GM11168 (cell line): Measurements from ENCODE around the gene KLF2.

Experiments used
- in situ Hi-C: fragments of 300-500 bp; cut with MboI; formaldehyde crosslinking; loops from one replicate; pipeline ENCODE4 v1.12.0; 2022; ENCODE audit warnings: low sequenced_read_pairs; ENCODE audit not compliant: unreplicated experiment

Gene KLF2

GRCh38 chr19:16361926-16362325 is 37.3 kb downstream of the KLF2 start:
- in situ Hi-C loops, result no loop called here

GRCh38 chr19:16363133-16363851 is 38.7 kb downstream of the KLF2 start:
- in situ Hi-C loops, result no loop called here

DNA sequence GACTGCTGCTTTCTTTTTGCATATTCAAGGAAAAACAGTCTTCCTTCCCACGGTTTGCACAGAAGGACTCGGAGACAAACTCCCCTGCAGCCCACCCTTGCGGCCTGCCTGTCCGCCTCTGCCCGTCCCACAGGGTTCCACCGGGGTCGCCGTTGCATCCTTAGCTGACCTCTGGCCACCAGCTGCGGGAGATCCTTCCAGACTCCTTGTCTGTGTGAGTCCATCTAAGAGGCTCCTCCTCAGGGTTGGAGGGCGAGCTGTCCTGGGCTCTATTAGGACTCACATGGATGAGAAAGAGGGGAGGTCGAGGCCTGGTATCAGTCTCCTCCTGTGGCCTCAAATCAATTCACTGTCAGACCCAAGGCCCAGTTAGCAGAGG is 39.2 kb downstream of the KLF2 start:
- in situ Hi-C loops, result no loop called here

GRCh38 chr19:16364231-16364865 is 39.7 kb downstream of the KLF2 start:
- in situ Hi-C loops, result no loop called here

DNA sequence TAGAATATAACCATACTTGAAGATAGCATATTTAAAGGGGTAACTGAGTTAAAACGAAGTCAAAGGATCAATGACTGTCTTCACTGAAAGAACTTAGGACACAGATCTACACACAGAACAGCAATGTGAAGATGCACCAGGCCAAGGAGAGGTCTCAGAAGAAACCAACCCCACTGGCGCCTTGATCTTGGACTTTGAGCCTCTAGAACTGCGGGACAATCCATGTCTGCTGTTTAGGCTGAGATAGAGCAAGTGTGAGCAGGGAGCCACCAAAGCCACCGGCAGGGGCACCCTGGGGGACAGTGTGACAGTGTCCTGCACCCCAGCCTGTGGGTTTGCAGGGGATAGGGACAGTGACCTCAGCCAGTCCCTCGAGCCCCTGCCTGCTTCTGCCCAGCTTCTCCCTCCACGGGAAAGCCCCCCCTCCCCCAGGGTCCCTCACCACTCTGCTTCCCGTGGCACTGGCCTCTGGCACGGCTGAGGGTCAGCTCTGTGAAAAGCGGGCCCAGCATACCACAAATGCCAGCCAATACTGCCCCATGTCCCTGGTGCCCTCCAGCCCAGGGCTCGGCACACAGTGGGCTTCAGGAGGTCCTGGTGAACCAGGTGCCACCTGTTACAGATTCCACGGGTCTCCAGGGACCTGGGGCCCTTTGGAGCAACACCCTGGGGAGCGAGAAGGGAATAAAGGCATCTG is 40.8 kb downstream of the KLF2 start:
- in situ Hi-C loops, result no loop called here

DNA sequence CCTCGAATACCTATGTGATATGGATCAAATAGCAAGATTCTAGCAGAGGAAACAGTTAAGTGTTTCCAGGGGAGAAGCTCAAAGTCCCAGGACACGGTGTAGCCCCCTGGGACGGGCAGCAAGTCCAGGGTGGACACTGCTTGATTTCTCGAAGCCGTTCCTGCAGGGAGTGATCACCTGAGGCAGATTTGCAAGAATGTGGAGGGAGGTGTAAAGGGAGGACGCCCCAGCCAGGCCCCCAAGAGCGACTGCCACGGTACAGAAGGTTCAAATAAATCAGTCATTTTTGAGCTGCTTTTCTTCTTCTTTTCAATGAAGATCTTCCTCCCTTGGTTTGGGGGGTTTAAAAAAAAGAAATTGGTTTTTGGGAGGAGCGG is 41.4 kb downstream of the KLF2 start:
- in situ Hi-C loops, result no loop called here

- in situ Hi-C loops, result no loop called here
Observed at GRCh38 chr19:16366433-16367260, 42.0 kb downstream of the KLF2 start.

DNA sequence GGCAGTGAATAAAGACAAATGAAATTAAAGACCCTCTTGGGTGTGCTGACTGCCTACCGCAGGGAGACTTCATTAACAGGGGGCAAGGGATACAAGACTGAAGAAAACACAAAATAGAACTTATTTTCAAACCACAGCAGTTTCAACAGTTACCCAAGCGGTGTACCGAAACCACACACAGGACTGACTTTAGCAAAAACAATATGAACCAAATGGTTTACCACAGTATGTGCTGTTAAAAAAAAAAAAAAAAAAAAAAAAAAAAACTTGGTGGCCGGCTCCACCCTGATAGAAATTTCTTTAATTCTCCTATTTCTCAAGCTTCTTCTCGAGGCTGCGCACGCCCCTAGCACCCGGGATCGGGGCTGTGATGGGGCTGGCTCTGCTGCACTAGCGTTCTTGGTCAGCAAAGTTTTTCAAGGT is 42.6 kb downstream of the KLF2 start:
- in situ Hi-C loops, result no loop called here

DNA sequence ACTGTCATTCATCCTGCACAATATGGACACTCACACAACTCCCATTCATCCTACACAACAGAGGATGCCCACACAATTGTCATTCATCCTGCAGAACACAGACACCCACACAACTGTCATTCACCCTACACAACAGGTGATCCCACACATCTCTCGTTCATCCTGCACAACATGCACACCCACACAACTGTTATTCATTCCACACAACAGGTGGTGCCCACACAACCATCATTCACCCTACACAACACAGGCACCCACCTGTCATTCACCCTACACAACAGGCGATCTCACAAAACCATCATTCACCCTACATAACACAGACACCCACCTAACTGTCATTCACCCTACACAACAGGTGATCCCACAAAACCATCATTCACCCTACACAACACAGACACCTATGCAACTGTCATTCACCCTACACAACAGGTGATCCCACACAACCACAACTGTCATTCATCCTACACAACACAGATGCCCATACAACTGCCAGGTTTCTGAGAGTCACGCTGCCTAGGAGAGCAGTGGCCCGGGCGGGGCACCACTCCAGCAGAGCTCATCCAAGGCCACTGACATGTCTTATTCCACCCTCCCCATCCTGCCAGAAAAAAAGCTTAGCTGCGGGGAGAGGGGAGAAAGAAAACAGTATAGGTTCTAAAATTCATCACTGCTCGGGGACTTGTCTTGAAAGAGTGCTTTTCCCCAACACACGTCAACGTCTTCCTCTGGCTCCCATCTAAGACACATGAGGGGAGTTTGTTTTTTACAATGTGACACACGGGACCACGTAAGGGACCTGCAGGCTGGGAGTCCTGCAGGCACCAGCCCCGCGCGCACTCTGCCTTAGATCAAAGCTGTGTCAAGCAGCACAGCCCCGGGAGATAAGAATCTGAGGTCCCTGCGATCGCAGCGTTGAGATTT is 44.0 kb downstream of the KLF2 start:
- in situ Hi-C loops, result no loop called here

- in situ Hi-C loops, result no loop called here
Observed at GRCh38 chr19:16369306-16369663, 44.7 kb downstream of the KLF2 start.

GRCh38 chr19:16369664-16370576 is 45.3 kb downstream of the KLF2 start:
- in situ Hi-C loops, result no loop called here

DNA sequence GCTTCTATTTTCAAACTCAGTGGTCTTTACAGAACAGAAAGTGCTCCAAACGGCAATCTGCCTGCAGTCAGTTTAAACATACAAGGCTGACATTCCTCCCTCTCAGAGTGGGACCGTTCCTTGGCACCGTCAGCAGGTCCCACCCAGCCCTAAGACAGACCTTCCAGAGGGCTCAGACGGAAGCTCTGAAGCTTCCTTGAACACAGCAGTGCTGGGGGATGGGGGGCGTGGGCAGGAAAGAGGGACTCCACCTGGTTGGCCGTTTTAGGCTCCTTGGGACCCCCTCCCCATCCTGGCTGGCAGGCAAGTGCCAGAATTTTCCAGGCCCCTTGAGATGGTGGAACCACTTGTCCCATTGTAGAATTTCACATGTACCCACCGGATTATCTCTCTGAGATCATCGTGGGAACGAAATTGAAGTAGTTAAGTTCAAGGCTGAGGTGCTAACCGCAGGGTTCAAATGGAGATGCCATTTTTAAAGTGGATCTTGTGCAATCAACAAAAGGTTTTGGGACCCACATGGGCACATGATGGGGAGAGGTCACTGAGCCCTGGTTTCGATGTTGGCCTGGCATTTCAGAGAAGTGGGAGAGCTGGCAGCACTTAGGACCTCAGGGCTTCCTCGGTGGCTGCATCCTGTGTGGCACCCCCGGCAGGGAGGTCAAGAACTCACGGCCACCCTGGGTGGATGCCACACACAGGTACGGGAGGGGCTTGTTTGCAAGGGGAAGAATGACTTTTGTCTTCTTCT is 46.2 kb downstream of the KLF2 start:
- in situ Hi-C loops, result no loop called here

- in situ Hi-C loops, result no loop called here
Observed at GRCh38 chr19:16371540-16371986, 46.9 kb downstream of the KLF2 start.

DNA sequence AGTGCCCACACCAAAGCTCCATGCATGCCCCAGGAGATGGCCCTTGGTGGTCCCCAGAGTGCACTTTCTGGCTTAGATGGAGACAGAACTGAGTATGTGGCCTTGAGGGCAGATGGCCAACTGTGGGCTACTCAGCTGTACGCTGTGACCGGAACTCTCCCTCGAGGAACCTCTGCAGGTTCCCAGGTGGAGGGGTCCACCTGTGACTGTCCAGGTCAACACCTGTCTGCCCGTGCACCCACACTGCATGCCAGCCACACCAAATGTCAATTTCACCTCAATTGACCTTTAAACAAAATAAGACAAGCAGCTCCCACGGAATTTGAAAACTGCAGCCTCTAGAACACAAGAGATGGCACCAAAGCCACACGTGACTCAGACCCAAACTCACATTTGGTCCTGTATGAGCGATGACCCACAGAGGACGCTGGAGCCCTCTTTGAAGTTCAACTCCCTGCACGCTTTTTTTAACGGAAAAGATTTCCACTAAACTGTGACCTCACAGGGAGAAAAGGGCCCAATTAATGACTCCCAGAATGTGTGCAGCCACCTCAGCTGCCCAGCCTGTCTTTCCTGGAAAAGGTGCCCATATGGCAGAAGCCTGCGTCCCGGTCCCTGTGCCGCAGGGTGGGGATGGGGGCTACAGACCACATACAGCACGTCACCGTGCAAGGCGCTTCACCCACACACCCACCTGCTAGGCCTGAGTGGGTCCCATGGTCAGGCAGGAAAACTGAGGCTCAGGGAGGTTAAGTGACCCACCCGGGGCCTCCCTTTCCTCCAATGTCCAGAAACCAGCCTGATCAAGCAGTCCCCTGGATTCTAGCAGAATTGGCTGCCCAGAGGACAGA is 47.7 kb downstream of the KLF2 start:
- in situ Hi-C loops, result no loop called here

- in situ Hi-C loops, result no loop called here
Observed at GRCh38 chr19:16373079-16373478, 48.5 kb downstream of the KLF2 start.

- in situ Hi-C loops, result no loop called here
Observed at GRCh38 chr19:16373532-16373931, 48.9 kb downstream of the KLF2 start.

GRCh38 chr19:16373989-16374388 is 49.4 kb downstream of the KLF2 start:
- in situ Hi-C loops, result no loop called here
